ENCODE results near the gene CLEC16A.

DNA sequence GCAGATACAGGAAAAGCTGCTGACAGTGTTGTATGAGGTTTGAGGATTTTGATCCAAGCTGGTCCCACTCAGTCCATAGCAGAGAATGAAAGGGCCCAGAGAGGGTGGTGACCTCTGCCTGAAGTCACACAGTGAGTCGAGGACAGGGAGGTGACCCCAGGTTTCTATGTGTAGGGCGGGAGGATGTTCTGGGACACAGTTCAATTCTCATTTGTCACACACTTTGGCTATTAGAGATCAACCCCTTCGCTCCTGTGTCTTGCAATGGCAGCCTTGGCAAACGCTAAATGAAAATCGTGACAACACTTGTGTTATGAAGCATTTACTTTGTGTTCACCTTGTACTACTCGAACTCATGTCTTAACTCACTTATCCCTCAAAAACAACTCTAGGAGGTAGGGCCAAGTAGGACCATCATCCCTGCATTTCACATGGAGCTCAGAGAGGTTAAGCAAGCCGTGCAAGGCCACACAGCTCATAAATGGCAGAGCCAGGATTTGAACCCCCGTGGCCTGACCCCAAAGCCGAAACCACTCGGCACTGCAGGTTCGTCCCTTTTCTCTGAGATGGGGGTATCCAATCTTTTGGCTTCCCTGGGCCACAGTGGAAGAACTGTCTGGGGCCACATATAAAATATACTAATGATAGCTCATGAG is 12.3 kb upstream of the CLEC16A start:
- TF ChIP-seq, protein P1, sequence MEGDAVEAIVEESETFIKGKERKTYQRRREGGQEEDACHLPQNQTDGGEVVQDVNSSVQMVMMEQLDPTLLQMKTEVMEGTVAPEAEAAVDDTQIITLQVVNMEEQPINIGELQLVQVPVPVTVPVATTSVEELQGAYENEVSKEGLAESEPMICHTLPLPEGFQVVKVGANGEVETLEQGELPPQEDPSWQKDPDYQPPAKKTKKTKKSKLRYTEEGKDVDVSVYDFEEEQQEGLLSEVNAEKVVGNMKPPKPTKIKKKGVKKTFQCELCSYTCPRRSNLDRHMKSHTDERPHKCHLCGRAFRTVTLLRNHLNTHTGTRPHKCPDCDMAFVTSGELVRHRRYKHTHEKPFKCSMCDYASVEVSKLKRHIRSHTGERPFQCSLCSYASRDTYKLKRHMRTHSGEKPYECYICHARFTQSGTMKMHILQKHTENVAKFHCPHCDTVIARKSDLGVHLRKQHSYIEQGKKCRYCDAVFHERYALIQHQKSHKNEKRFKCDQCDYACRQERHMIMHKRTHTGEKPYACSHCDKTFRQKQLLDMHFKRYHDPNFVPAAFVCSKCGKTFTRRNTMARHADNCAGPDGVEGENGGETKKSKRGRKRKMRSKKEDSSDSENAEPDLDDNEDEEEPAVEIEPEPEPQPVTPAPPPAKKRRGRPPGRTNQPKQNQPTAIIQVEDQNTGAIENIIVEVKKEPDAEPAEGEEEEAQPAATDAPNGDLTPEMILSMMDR (IDR thresholded peaks at IDR 0.05) = no peak
- TF ChIP-seq POLR2A (IDR thresholded peaks at IDR 0.05) = no peak

All from thyroid gland (tissue), 4 donors.